ENCODE measurements around the gene MKS1. TPM values are rescaled to one million over a fixed set of nuclear protein-coding genes. Genes with fewer than 3 reads are reported as not detected.

MKS1 gene
- 10.5 to 12.8 TPM (median 11.7 TPM) in 5 replicates for total RNA-seq (2022; extraction: Qiagen RNA extraction)

GRCh38 chr17:58219007-58219788 lies at the start of gene MKS1:
Gene MKS1, minus strand, starts transcription at chr17:58219255. Its CDS starts 25 bp downstream, at chr17:58219230.

GRCh38 chr17:58238147-58238634 lies 19.1 kb upstream of the MKS1 start, which contains the start of gene LPO:
Gene LPO, plus strand, starts transcription at chr17:58238584. Its CDS starts 4,396 bp downstream, at chr17:58242980.

GRCh38 chr17:58192612-58193011 lies 26.4 kb downstream of the MKS1 start, which contains the start of gene EPX:
Gene EPX, plus strand, starts transcription at chr17:58192726. Its CDS starts 121 bp downstream, at chr17:58192847.

GRCh38 chr17:58166682-58167081 lies 52.4 kb downstream of the MKS1 start, which contains the start of gene OR4D2:
Gene OR4D2, plus strand, starts transcription at chr17:58166982. Its CDS starts 2,674 bp downstream, at chr17:58169656.

Other genes with a start within 250 kb of the MKS1 start
- gene VEZF1, start 231.0 kb downstream of the MKS1 start, total RNA-seq (2022; extraction: Qiagen RNA extraction), result 36.8 to 45.6 TPM (median 43.4 TPM) in 5 replicates
- gene SRSF1, start 212.0 kb downstream of the MKS1 start, total RNA-seq (2022; extraction: Qiagen RNA extraction), result 234 to 305 TPM (median 263 TPM) in 5 replicates
- 19.2 to 24.9 TPM (median 23.4 TPM) in 5 replicates for gene DYNLL2, start 135.8 kb downstream of the MKS1 start, total RNA-seq (2022; extraction: Qiagen RNA extraction)
- gene OR4D1, start 70.9 kb downstream of the MKS1 start, total RNA-seq (2022; extraction: Qiagen RNA extraction), result 0.02 TPM in 1 of 5 replicates, not detected in the others
- not detected in 5 replicates for gene OR4D2, start 52.3 kb downstream of the MKS1 start, total RNA-seq (2022; extraction: Qiagen RNA extraction)
- gene EPX, start 26.5 kb downstream of the MKS1 start, total RNA-seq (2022; extraction: Qiagen RNA extraction), result 0.03 TPM in 1 of 5 replicates, not detected in the others
- not detected in 5 replicates for gene LPO, start 19.3 kb upstream of the MKS1 start, total RNA-seq (2022; extraction: Qiagen RNA extraction)
- not detected in 5 replicates for gene MPO, start 61.7 kb upstream of the MKS1 start, total RNA-seq (2022; extraction: Qiagen RNA extraction)
- gene TSPOAP1, start 109.5 kb upstream of the MKS1 start, total RNA-seq (2022; extraction: Qiagen RNA extraction), result not detected in 5 replicates
- gene SUPT4H1, start 132.9 kb upstream of the MKS1 start, total RNA-seq (2022; extraction: Qiagen RNA extraction), result 107 to 181 TPM (median 150 TPM) in 5 replicates
- gene RNF43, start 198.3 kb upstream of the MKS1 start, total RNA-seq (2022; extraction: Qiagen RNA extraction), result 0.17 to 0.44 TPM (median 0.24 TPM) in 5 replicates